ENCODE measurements around the gene TBC1D2B.
A peak's percentile ranks its signal among the peaks of the same experiment; 100 is the strongest.

Gene TBC1D2B

DNA sequence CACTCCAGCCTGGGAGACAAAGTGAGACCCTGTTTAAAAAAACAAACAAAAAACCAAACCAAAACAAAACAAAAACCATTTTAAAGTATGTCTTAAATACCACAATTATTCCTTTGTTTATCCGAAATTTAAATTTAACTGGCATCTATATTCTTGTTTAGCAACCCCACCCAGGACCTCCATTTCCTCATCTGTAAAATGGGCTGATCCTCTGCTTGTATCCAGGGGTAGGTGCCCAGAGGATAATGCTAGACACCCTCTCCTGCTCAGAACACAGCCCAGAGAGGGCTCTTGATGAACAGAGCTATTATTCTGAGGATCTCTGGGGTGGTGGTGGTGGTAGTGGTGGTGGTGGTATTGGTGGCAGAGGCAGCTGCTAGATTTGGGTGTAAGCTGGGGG is 24.7 kb upstream of the TBC1D2B start:
- H3K4ac ChIP-seq (ENCODE audit: low read depth, low read length), result no peak overlapping the region
- H3K4me1 ChIP-seq (ENCODE audit: control insufficient read depth, low read depth, low read length), result no peaks in the 10 kb centered on the region
- no peaks in the 10 kb centered on the region for H3K27me3 ChIP-seq (ENCODE audit: insufficient read depth, low read length, poor library complexity)
- 100% methylated on average over 1 of the region's 1 CpG for WGBS (ENCODE audit: extremely low coverage, insufficient coverage, low lambda C conversion rate)
- H3K27ac ChIP-seq (ENCODE audit: low read depth, low read length), result no peak overlapping the region
- no peak overlapping the region for H2AK5ac ChIP-seq (ENCODE audit: low read length)
- H2BK15ac ChIP-seq (replicated peaks; ENCODE audit: low read depth), result no peak overlapping the region
- H3K79me2 ChIP-seq (ENCODE audit: control insufficient read depth, insufficient read depth, low read length), result no peaks in the 10 kb centered on the region
- H3K79me1 ChIP-seq (ENCODE audit: low read length), result no peaks in the 10 kb centered on the region
- H4K5ac ChIP-seq (ENCODE audit: low read length), result no peak overlapping the region
- H3K36me3 ChIP-seq (ENCODE audit: control insufficient read depth, insufficient read depth, low read length), result no peaks in the 10 kb centered on the region
- no peak for DNase-seq
- H2BK5ac ChIP-seq (ENCODE audit: low read length), result no peak overlapping the region
- H3K56ac ChIP-seq (ENCODE audit: low read length), result no peak overlapping the region
- no peak overlapping the region for H2BK120ac ChIP-seq (ENCODE audit: low read depth, low read length)
- H3K18ac ChIP-seq (ENCODE audit: low read length), result no peak overlapping the region
- no peak overlapping the region for H3K23ac ChIP-seq (ENCODE audit: low read length)
- no peak overlapping the region for H4K8ac ChIP-seq (ENCODE audit: low read depth, low read length)
- no peak overlapping the region for H3K4me3 ChIP-seq (ENCODE audit: low read length)
- H3K9ac ChIP-seq (ENCODE audit: low read length), result no peak overlapping the region
- H3K4me2 ChIP-seq (ENCODE audit: low read length), result no peak overlapping the region

DNA sequence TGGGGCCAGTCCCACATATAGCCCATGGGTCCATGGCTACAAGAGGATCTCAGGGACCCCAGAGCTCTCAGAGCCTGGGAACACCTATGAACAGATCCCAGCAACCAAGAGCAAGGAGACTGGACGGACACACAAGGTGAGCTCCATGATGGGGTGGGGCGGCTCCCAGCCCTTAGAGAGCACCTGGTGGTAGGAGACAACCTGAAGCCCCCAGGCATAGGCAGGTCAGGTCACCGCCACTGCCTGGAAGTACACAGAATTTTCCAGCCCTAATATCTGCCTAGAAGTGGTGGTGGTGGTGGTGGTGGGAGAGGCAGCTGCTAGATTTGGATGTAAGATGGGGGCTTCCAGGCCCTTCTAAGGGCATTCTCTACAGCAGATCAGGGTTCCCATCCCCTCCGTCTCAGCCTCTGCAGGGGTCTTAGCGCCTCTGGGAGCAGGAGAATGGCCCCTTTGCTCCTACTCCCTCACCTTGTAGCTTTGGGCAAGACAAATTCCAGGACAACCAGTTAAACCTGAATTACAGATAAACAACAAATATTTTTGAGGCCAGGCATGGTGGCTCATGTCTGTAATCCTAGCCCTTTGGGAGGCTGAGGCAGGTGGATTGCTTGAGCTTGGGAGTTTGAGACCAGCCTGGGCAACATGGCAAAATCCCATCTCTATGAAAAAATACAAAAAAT is 24.1 kb upstream of the TBC1D2B start:
- Histone ChIP-seq H3K56ac (ENCODE audit: low read length) (no peak overlapping the region), H4K5ac (ENCODE audit: low read length) (no peak overlapping the region), H3K27ac (ENCODE audit: low read depth, low read length) (no peak overlapping the region), H3K4me1 (ENCODE audit: control insufficient read depth, low read depth, low read length) (no peaks in the 10 kb centered on the region), H3K79me1 (ENCODE audit: low read length) (no peaks in the 10 kb centered on the region), H3K9ac (ENCODE audit: low read length) (no peak overlapping the region), H3K4me2 (ENCODE audit: low read length) (no peak overlapping the region), H4K8ac (ENCODE audit: low read depth, low read length) (no peak overlapping the region), H3K18ac (ENCODE audit: low read length) (no peak overlapping the region), H3K79me2 (ENCODE audit: control insufficient read depth, insufficient read depth, low read length) (no peaks in the 10 kb centered on the region), H3K23ac (ENCODE audit: low read length) (no peak overlapping the region), H3K27me3 (ENCODE audit: insufficient read depth, low read length, poor library complexity) (no peaks in the 10 kb centered on the region), H2BK5ac (ENCODE audit: low read length) (no peak overlapping the region), H3K4me3 (ENCODE audit: low read length) (no peak overlapping the region), H3K4ac (ENCODE audit: low read depth, low read length) (no peak overlapping the region), H3K36me3 (ENCODE audit: control insufficient read depth, insufficient read depth, low read length) (no peaks in the 10 kb centered on the region), H2BK120ac (ENCODE audit: low read depth, low read length) (no peak overlapping the region), H2BK15ac (replicated peaks; ENCODE audit: low read depth) (no peak overlapping the region), H2AK5ac (ENCODE audit: low read length) (no peak overlapping the region)
- no CpG with 5 or more reads among the region's 5 CpGs for WGBS (ENCODE audit: extremely low coverage, insufficient coverage, low lambda C conversion rate)
- peak; percentile 18 for DNase-seq

DNA sequence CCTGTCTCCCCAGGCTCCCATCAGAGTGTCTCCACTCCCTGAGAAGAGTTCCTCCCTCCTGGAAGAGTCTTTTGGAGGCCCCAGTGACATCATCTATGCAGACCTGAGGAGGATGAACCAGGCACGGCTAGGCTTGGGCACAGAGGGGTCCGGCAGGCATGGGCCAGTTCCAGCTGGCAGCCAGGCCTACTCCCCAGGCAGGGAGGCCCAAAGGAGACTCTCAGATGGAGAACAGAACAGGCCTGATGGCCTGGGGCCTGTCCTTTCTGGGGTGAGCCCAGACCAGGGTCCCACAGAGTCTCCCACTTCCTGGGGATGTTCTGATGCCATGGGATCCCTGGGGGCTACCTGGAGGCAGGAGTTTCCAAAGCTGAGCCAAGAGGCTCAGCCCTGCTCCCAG is 23.4 kb upstream of the TBC1D2B start:
- no peak overlapping the region for H3K18ac ChIP-seq (ENCODE audit: low read length)
- H3K79me2 ChIP-seq (ENCODE audit: control insufficient read depth, insufficient read depth, low read length), result no peaks in the 10 kb centered on the region
- no peak overlapping the region for H4K5ac ChIP-seq (ENCODE audit: low read length)
- no peak overlapping the region for H3K23ac ChIP-seq (ENCODE audit: low read length)
- no peak overlapping the region for H3K4me3 ChIP-seq (ENCODE audit: low read length)
- H3K27me3 ChIP-seq (ENCODE audit: insufficient read depth, low read length, poor library complexity), result no peaks in the 10 kb centered on the region
- H2BK5ac ChIP-seq (ENCODE audit: low read length), result no peak overlapping the region
- no peak overlapping the region for H3K56ac ChIP-seq (ENCODE audit: low read length)
- no peak overlapping the region for H3K4ac ChIP-seq (ENCODE audit: low read depth, low read length)
- H3K79me1 ChIP-seq (ENCODE audit: low read length), result no peaks in the 10 kb centered on the region
- no peaks in the 10 kb centered on the region for H3K4me1 ChIP-seq (ENCODE audit: control insufficient read depth, low read depth, low read length)
- H2AK5ac ChIP-seq (ENCODE audit: low read length), result no peak overlapping the region
- H3K27ac ChIP-seq (ENCODE audit: low read depth, low read length), result no peak overlapping the region
- H2BK120ac ChIP-seq (ENCODE audit: low read depth, low read length), result no peak overlapping the region
- no peaks in the 10 kb centered on the region for H3K36me3 ChIP-seq (ENCODE audit: control insufficient read depth, insufficient read depth, low read length)
- H2BK15ac ChIP-seq (replicated peaks; ENCODE audit: low read depth), result no peak overlapping the region
- no peak overlapping the region for H3K9ac ChIP-seq (ENCODE audit: low read length)
- H4K8ac ChIP-seq (ENCODE audit: low read depth, low read length), result no peak overlapping the region
- no peak overlapping the region for H3K4me2 ChIP-seq (ENCODE audit: low read length)
- no peak for DNase-seq
- WGBS (ENCODE audit: extremely low coverage, insufficient coverage, low lambda C conversion rate), result no CpG with 5 or more reads among the region's 2 CpGs

DNA sequence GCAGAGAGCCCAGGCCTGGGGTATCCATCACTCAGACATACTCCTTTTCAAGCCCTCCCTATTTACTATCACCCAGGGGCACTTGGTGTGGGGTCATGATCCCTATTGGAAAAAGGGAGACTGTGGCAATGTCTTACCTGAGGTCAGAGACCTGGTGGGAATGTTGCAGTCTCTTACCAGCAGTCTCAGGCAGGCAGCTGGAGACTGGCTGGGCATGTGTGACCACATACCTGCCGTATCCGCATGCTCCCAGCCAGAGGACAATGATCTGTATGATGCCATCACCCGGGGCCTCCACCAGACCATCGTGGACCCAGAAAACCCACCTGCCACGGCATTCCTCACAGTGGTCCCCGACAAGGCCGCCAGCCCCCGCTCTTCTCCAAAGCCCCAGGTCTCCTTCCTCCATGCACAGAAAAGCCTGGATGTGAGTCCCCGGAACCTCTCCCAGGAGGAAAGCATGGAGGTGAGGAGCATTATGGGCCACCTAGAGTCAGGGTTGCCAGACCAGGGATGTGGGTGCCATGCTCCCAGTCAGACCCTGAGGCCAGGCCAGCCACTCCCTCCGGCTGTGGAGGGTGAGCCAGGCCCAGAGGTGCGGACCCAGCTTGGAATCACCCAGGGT is 20.7 kb upstream of the TBC1D2B start:
- no peak overlapping the region for H2BK15ac ChIP-seq (replicated peaks; ENCODE audit: low read depth)
- H4K8ac ChIP-seq (ENCODE audit: low read depth, low read length), result no peak overlapping the region
- no peak overlapping the region for H3K4ac ChIP-seq (ENCODE audit: low read depth, low read length)
- no peak overlapping the region for H3K4me3 ChIP-seq (ENCODE audit: low read length)
- H3K9ac ChIP-seq (ENCODE audit: low read length), result no peak overlapping the region
- no peak overlapping the region for H3K56ac ChIP-seq (ENCODE audit: low read length)
- no peak overlapping the region for H3K27ac ChIP-seq (ENCODE audit: low read depth, low read length)
- H3K27me3 ChIP-seq (ENCODE audit: insufficient read depth, low read length, poor library complexity), result no peaks in the 10 kb centered on the region
- H3K36me3 ChIP-seq (ENCODE audit: control insufficient read depth, insufficient read depth, low read length), result no peaks in the 10 kb centered on the region
- H3K4me1 ChIP-seq (ENCODE audit: control insufficient read depth, low read depth, low read length), result no peaks in the 10 kb centered on the region
- H2BK120ac ChIP-seq (ENCODE audit: low read depth, low read length), result no peak overlapping the region
- WGBS (ENCODE audit: extremely low coverage, insufficient coverage, low lambda C conversion rate), result no CpG with 5 or more reads among the region's 11 CpGs
- H2BK5ac ChIP-seq (ENCODE audit: low read length), result no peak overlapping the region
- H3K23ac ChIP-seq (ENCODE audit: low read length), result no peak overlapping the region
- H3K4me2 ChIP-seq (ENCODE audit: low read length), result no peak overlapping the region
- H4K5ac ChIP-seq (ENCODE audit: low read length), result no peak overlapping the region
- H3K79me2 ChIP-seq (ENCODE audit: control insufficient read depth, insufficient read depth, low read length), result no peaks in the 10 kb centered on the region
- no peaks in the 10 kb centered on the region for H3K79me1 ChIP-seq (ENCODE audit: low read length)
- no peak for DNase-seq
- H3K18ac ChIP-seq (ENCODE audit: low read length), result no peak overlapping the region
- H2AK5ac ChIP-seq (ENCODE audit: low read length), result no peak overlapping the region

DNA sequence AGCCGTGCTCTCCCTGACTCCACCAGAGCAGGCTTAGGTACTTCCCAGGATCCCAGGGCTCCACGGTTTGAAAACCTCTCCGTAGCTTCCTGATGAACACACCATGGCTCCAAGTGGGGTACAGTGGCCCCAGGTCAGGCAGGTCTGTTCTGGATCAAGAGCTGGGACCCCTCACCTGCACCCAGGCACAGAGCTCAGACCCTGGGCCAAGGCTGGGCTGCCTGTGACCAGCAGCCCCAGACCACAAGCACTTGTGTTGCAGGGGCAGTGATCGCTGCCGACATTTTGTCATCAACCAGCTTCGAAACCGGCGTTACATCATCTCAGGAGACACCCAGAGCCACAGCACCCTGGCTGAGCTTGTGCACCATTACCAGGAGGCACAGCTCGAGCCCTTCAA is 20.2 kb upstream of the TBC1D2B start:
- H3K79me2 ChIP-seq (ENCODE audit: control insufficient read depth, insufficient read depth, low read length), result no peaks in the 10 kb centered on the region
- no peak overlapping the region for H4K8ac ChIP-seq (ENCODE audit: low read depth, low read length)
- H4K5ac ChIP-seq (ENCODE audit: low read length), result no peak overlapping the region
- H3K27ac ChIP-seq (ENCODE audit: low read depth, low read length), result no peak overlapping the region
- no peak overlapping the region for H3K18ac ChIP-seq (ENCODE audit: low read length)
- no peak overlapping the region for H2BK15ac ChIP-seq (replicated peaks; ENCODE audit: low read depth)
- DNase-seq, result no peak
- no peak overlapping the region for H2AK5ac ChIP-seq (ENCODE audit: low read length)
- H3K27me3 ChIP-seq (ENCODE audit: insufficient read depth, low read length, poor library complexity), result no peaks in the 10 kb centered on the region
- no peak overlapping the region for H3K9ac ChIP-seq (ENCODE audit: low read length)
- H2BK120ac ChIP-seq (ENCODE audit: low read depth, low read length), result no peak overlapping the region
- no peaks in the 10 kb centered on the region for H3K4me1 ChIP-seq (ENCODE audit: control insufficient read depth, low read depth, low read length)
- no peak overlapping the region for H2BK5ac ChIP-seq (ENCODE audit: low read length)
- no peaks in the 10 kb centered on the region for H3K36me3 ChIP-seq (ENCODE audit: control insufficient read depth, insufficient read depth, low read length)
- H3K4me2 ChIP-seq (ENCODE audit: low read length), result no peak overlapping the region
- WGBS (ENCODE audit: extremely low coverage, insufficient coverage, low lambda C conversion rate), result no CpG with 5 or more reads among the region's 9 CpGs
- no peak overlapping the region for H3K23ac ChIP-seq (ENCODE audit: low read length)
- no peaks in the 10 kb centered on the region for H3K79me1 ChIP-seq (ENCODE audit: low read length)
- H3K4me3 ChIP-seq (ENCODE audit: low read length), result no peak overlapping the region
- H3K4ac ChIP-seq (ENCODE audit: low read depth, low read length), result no peak overlapping the region
- no peak overlapping the region for H3K56ac ChIP-seq (ENCODE audit: low read length)
